Keratinocyte (primary cell): ENCODE data around the gene PNCK.

Experiments
- EZH2 ChIP-seq: IDR thresholded peaks from one replicate; pipeline ENCODE4 v1.6.1; 2012; ENCODE audit warnings: inconsistent platforms, mild to moderate bottlenecking, low read length, moderate library complexity
- TF ChIP-seq, protein P1 (sequence below), 3 experiments: IDR thresholded peaks in 1 of 3; conservative IDR thresholded peaks in 1 of 3; optimal IDR thresholded peaks in 1 of 3; 2 replicates in 2 of 3; 3 replicates in 1 of 3; pipeline versions ENCODE3 to v1.5.1; 2011; ENCODE audit warnings: low read length in 3 of 3, mild to moderate bottlenecking in 3 of 3, moderate library complexity in 2 of 3, control low read depth in 1 of 3, inconsistent platforms in 1 of 3; ENCODE audit not compliant: insufficient read depth in 2 of 3; ENCODE audit errors: extremely low read depth in 1 of 3

DNA sequence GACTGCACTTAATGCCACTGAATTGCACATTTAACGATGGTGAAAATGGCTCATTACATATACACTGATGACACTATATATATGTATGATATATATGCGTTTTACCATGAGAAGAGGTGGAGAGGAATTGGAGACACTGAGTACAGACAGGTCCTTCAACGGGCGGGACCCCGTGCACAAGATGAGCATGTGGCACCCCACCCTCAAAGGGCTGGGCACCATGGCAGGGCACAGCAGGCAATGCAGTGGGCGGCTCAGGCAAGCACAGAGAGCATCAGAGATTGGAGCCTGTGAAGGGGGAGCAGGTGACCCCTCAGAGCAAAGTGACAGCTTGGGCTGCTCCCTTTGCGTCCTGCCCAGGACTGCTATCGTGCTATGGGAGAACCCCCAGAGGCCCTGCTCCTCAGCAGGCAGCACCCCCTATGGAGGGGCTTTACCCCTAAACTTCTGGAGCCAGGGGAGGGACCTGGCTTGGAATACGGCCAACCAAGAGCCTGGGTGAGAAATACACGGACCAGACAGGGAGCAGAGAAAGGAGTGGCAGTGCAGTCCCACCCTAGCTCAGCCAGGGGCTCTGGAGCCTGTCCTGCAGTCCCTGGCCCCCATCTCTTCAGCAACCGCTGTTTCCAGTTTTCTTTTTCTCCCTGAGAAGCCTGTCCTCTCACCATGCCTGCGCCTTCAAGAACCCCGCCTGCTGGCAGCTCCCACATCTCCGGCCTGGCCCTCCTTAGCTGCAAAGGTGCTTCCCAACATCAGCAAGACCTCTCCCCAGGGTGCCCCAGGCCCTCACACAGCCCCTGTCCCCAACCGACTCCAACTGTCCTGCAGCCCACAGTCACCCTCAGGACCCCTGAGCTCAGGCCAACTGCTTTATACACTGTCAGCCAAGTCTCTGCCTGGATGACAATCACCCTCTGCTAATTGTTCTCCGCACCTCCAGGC, 24.6 kb upstream of the PNCK start:
- TF ChIP-seq, protein P1, sequence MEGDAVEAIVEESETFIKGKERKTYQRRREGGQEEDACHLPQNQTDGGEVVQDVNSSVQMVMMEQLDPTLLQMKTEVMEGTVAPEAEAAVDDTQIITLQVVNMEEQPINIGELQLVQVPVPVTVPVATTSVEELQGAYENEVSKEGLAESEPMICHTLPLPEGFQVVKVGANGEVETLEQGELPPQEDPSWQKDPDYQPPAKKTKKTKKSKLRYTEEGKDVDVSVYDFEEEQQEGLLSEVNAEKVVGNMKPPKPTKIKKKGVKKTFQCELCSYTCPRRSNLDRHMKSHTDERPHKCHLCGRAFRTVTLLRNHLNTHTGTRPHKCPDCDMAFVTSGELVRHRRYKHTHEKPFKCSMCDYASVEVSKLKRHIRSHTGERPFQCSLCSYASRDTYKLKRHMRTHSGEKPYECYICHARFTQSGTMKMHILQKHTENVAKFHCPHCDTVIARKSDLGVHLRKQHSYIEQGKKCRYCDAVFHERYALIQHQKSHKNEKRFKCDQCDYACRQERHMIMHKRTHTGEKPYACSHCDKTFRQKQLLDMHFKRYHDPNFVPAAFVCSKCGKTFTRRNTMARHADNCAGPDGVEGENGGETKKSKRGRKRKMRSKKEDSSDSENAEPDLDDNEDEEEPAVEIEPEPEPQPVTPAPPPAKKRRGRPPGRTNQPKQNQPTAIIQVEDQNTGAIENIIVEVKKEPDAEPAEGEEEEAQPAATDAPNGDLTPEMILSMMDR (optimal IDR thresholded peaks at IDR 0.05 in 1 of 3, IDR thresholded peaks at IDR 0.05 in 1 of 3, conservative IDR thresholded peaks at IDR 0.05 in 1 of 3; ENCODE audit: extremely low read depth in 1 of 3, insufficient read depth in 2 of 3, low read length in 3 of 3) = no peak
- no peak for TF ChIP-seq EZH2
